ENCODE measurements around the gene JMJD1C.

DNA sequence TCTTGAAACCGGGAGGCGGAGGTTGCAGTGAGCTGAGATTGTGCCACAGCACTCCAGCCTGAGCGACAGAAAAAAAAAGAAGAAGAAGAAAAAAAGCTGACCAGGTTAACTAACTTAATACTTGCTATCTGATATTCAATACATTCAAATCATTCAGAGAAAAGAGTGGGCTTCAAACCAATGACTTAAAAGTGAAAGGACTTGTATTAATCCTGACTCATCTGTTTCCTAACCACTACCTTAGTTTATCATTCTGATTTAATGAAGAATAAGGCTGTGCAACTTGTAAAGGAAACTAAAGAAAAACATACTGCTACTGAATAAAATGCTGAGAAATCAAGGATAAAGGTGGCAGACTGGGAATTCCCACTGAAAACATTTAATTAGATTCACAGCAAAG is 204.3 kb downstream of the JMJD1C start:
- TF ChIP-seq ZNF274 (IDR thresholded peaks at IDR 0.05; ENCODE audit: low read depth, low read length) (no peak), SUZ12 (IDR thresholded peaks at IDR 0.05; ENCODE audit: extremely low read depth, insufficient read depth, insufficient read length) (no peak), YY1 (IDR thresholded peaks at IDR 0.05; ENCODE audit: insufficient read depth, insufficient read length) (no peak)

Data from NT2/D1 (cell line).